Spleen (tissue), 11 donors: ENCODE measurements around the gene SYAP1. TPM values are rescaled to one million over a fixed set of nuclear protein-coding genes. Genes with fewer than 3 reads are reported as not detected.
"Not testable (repeated sequence)": the region's sequence is repeated elsewhere in the genome, so short reads cannot be mapped to it uniquely, and the experiment has no call there.

ENCODE experiments used
- DNase-seq: peaks from one replicate; pipeline ENCODE4 v3.0.0-alpha.2; 2020
- H3K27ac ChIP-seq, 8 donors: fragments of 200-600 bp; sonication (generic) in 7 of 8; 1 replicate in 4 of 8; 2 replicates in 4 of 8; pipeline versions ENCODE4 v1.5.0 to v1.8.0; 2016 to 2021; ENCODE audit warnings: inconsistent platforms in 4 of 8, mild to moderate bottlenecking in 4 of 8, moderate library complexity in 1 of 8
- H3K27me3 ChIP-seq, 7 donors: fragments of 200-600 bp; sonication (generic) in 6 of 7; replicated peaks in 1 of 7; 1 replicate in 4 of 7; 2 replicates in 3 of 7; pipeline versions ENCODE4 v1.5.0 to v1.8.0; 2016 to 2021; ENCODE audit warnings: inconsistent platforms in 3 of 7, mild to moderate bottlenecking in 1 of 7
- H3K36me3 ChIP-seq, 6 donors: fragments of 200-600 bp; sonication (generic) in 5 of 6; 1 replicate in 4 of 6; 2 replicates in 2 of 6; pipeline versions ENCODE4 v1.5.0 to v1.8.0; 2016 to 2021; ENCODE audit warnings: inconsistent platforms in 2 of 6
- H3K4me1 ChIP-seq, 6 donors: fragments of 200-600 bp; sonication (generic) in 5 of 6; 1 replicate in 3 of 6; 2 replicates in 3 of 6; pipeline versions ENCODE4 v1.5.0 to v1.8.0; 2016 to 2021; ENCODE audit warnings: inconsistent platforms in 3 of 6
- H3K4me3 ChIP-seq, 8 donors: fragments of 200-600 bp; sonication (generic) in 7 of 8; 1 replicate in 4 of 8; 2 replicates in 4 of 8; pipeline versions ENCODE4 v1.5.0 to v1.8.0; 2016 to 2021; ENCODE audit warnings: inconsistent platforms in 4 of 8, mild to moderate bottlenecking in 4 of 8, moderate library complexity in 2 of 8
- H3K9me3 ChIP-seq, 8 donors: fragments of 200-600 bp; sonication (generic) in 7 of 8; 1 replicate in 4 of 8; 2 replicates in 4 of 8; pipeline versions ENCODE4 v1.5.0 to v1.8.0; 2016 to 2021; ENCODE audit warnings: inconsistent platforms in 4 of 8
- CTCF ChIP-seq, 11 experiments: fragments of 200-600 bp in 7 of 11; fragments of 450-650 bp in 4 of 11; sonication (generic) in 4 of 11; IDR thresholded peaks in 8 of 11; conservative IDR thresholded peaks in 3 of 11; 1 replicate in 7 of 11; 2 replicates in 4 of 11; pipeline versions ENCODE4 v1.4.0 to v1.8.0; 2016 to 2021; ENCODE audit warnings: antibody characterized with exemption in 11 of 11, inconsistent platforms in 4 of 11, mild to moderate bottlenecking in 1 of 11
- POLR2A ChIP-seq, 3 donors: fragments of 450-650 bp; IDR thresholded peaks; one replicate each; pipeline ENCODE4 v1.5.1; 2017; ENCODE audit warnings: antibody characterized with exemption in 3 of 3, mild to moderate bottlenecking in 1 of 3
- POLR2AphosphoS5 ChIP-seq, 3 donors: sonication (generic); formaldehyde crosslinking; IDR thresholded peaks; one replicate each; pipeline ENCODE4 v1.5.1; 2017; ENCODE audit warnings: antibody characterized with exemption in 3 of 3
- WGBS, 5 donors: extraction: QIAGEN DNeasy Blood & Tissue Kit in 3 of 5; methylation state at CpG; one replicate each; pipeline versions ENCODE4 v1.1.5 to v1.1.7; 2013 to 2018; 5-methylcytosine and 5-hydroxymethylcytosine counted together
- intact Hi-C: fragments of 100-400 bp; cut with DNase I; formaldehyde crosslinking; loops from one replicate; pipeline ENCODE4 v1.15.0; 2023; ENCODE audit warnings: low total_unique reads
- polyA plus RNA-seq, 3 donors: library from polyadenylated mRNA; stranded (reverse); fragments of 200-250 nt; gene quantifications; one replicate each; pipeline ENCODE4 v1.2.1, GENCODE V29; 2013
- total RNA-seq, 7 donors: library from RNA; depleted of rRNA in 3 of 7; stranded (reverse); fragments of >200 nt in 3 of 7; fragmentation: NEBNext Ultra II Directional in 4 of 7; extraction: Animal tissue kit (Norgen Biotek cat#: 25700) in 4 of 7; gene quantifications; one replicate each; pipeline versions ENCODE4 v1.1.0 to v1.2.1, GENCODE V29; 2016 to 2021
- donor health status: healthy with polysubstance abuse.
- donor health status: DM: no; HTN: no; CAD: no; lungs with moderate emphysema.
- donor health status: DM: no; HTN: no; CAD: no.
- donor health status: Bipolar disorder and iron deficiency.
- donor health status: healthy.
- donor health status: DM: no; HTN: no; CAD: no.
- donor health status: DM: yes; HTN: yes; CAD: no.

The SYAP1 gene
- total and polyA plus RNA-seq, 10 donors, result 6.9 to 23.2 (median 17.9) TPM

- no peak for TF ChIP-seq POLR2AphosphoS5 (IDR thresholded peaks at IDR 0.05)
- no peak for TF ChIP-seq CTCF (IDR thresholded peaks at IDR 0.05 in 8 of 11, conservative IDR thresholded peaks at IDR 0.05 in 3 of 11)
- TF ChIP-seq POLR2A (IDR thresholded peaks at IDR 0.05), result no peak
- H3K27ac ChIP-seq, result no peak overlapping the region
- H3K27me3 ChIP-seq, result no peaks in the 10 kb centered on the region
- WGBS, 5 donors, result 86 to 92% (median 88%) methylated on average over 7 of the region's 7 CpGs
- H3K9me3 ChIP-seq, result no peaks in the 10 kb centered on the region
- peaks cover 7 to 32% (median 13%) of the 10 kb centered on the region in 6 donors for H3K4me1 ChIP-seq
- no peak for DNase-seq
- no peak overlapping the region for H3K4me3 ChIP-seq
- intact Hi-C loops, result loop anchor here (10.0 kb wide), 1 partner anchor 60 kb away; the partner anchor contains the start of gene TXLNG
- H3K36me3 ChIP-seq, result peaks cover 0 to 9% (median 0%) of the 10 kb centered on the region in 6 donors
These were observed 5.7 kb downstream of the SYAP1 start for GRCh38 chrX:16725072-16725471.

GRCh38 chrX:16726347-16726988, 7.1 kb downstream of the SYAP1 start:
- not testable (repeated sequence) for H3K27me3 ChIP-seq, DNase-seq, H3K27ac ChIP-seq, H3K4me3 ChIP-seq, H3K9me3 ChIP-seq
- H3K4me1 ChIP-seq, result peaks cover 0 to 18% (median 2%) of the 10 kb centered on the region in 6 donors
- peaks cover 0 to 13% (median 0%) of the 10 kb centered on the region in 6 donors for H3K36me3 ChIP-seq
- intact Hi-C loops, result loop anchor here (10.0 kb wide), 1 partner anchor 58 kb away; the partner anchor contains the start of gene TXLNG
- 90 to 96% (median 93%) methylated on average over 5 of the region's 5 CpGs for WGBS, 5 donors

GRCh38 chrX:16727637-16728036, 8.2 kb downstream of the SYAP1 start:
- no peak overlapping the region for H3K27ac ChIP-seq
- no peaks in the 10 kb centered on the region for H3K27me3 ChIP-seq
- no peaks in the 10 kb centered on the region for H3K9me3 ChIP-seq
- H3K36me3 ChIP-seq, result peaks cover 0 to 13% (median 0%) of the 10 kb centered on the region in 6 donors
- intact Hi-C loops, result loop anchor here (10.0 kb wide), 1 partner anchor 57 kb away; the partner anchor contains the start of gene TXLNG
- no peak for TF ChIP-seq POLR2A (IDR thresholded peaks at IDR 0.05)
- TF ChIP-seq POLR2AphosphoS5 (IDR thresholded peaks at IDR 0.05), result no peak
- no peak for TF ChIP-seq CTCF (IDR thresholded peaks at IDR 0.05 in 8 of 11, conservative IDR thresholded peaks at IDR 0.05 in 3 of 11)
- peaks cover 0 to 9% (median 0%) of the 10 kb centered on the region in 6 donors for H3K4me1 ChIP-seq
- DNase-seq, result no peak
- no peak overlapping the region for H3K4me3 ChIP-seq

GRCh38 chrX:16730450-16730849, 11.0 kb downstream of the SYAP1 start:
- WGBS, 5 donors, result 74 to 96% (median 93%) methylated on average over 1 of the region's 1 CpG
- Histone ChIP-seq H3K4me1 (peaks cover 0 to 2% (median 0%) of the 10 kb centered on the region in 6 donors), H3K27me3 (no peaks in the 10 kb centered on the region), H3K36me3 (peaks cover 0 to 20% (median under 1%) of the 10 kb centered on the region in 6 donors), H3K27ac (no peak overlapping the region), H3K4me3 (no peak overlapping the region), H3K9me3 (no peaks in the 10 kb centered on the region)
- TF ChIP-seq POLR2A (IDR thresholded peaks at IDR 0.05) (no peak), CTCF (IDR thresholded peaks at IDR 0.05 in 8 of 11, conservative IDR thresholded peaks at IDR 0.05 in 3 of 11) (no peak), POLR2AphosphoS5 (IDR thresholded peaks at IDR 0.05) (no peak)
- intact Hi-C loops, result no loop called here
- DNase-seq, result no peak
